Activated gamma-delta T cell (primary cell): ENCODE measurements around the gene H3-3A.
A peak's percentile ranks its signal among the peaks of the same experiment; 100 is the strongest.

Experiments used
- DNase-seq: peaks from one replicate; lab custom pipeline; 2025; lab: John Stamatoyannopoulos, UW

H3-3A gene

GRCh38 chr1:226054519-226055327, 7.8 kb upstream of the H3-3A start:
- DNase-seq = no peak

- no peak for DNase-seq
These were observed 2.8 kb upstream of the H3-3A start for GRCh38 chr1:226059709-226060108.

GRCh38 chr1:226060427-226060826, 2.1 kb upstream of the H3-3A start:
- no peak for DNase-seq

GRCh38 chr1:226061068-226061840, 1.3 kb upstream of the H3-3A start:
- no peak for DNase-seq

- DNase-seq = peak; percentile 35
These were observed 517 bp upstream of the H3-3A start for GRCh38 chr1:226061841-226062557.

- DNase-seq = no peak
These were observed 884 bp downstream of the H3-3A start for GRCh38 chr1:226063224-226063976.

- DNase-seq = no peak
These were observed 1.7 kb downstream of the H3-3A start for GRCh38 chr1:226063977-226064815.

GRCh38 chr1:226064816-226065248, 2.3 kb downstream of the H3-3A start:
- DNase-seq = no peak

- no peak for DNase-seq
These were observed 4.0 kb downstream of the H3-3A start for GRCh38 chr1:226066415-226067078.

GRCh38 chr1:226069811-226070489, 7.4 kb downstream of the H3-3A start:
- DNase-seq = no peak

- no peak for DNase-seq
These were observed 9.8 kb downstream of the H3-3A start for GRCh38 chr1:226072347-226072746.

- DNase-seq = no peak
These were observed 10.9 kb downstream of the H3-3A start for GRCh38 chr1:226073184-226073950.

- no peak for DNase-seq
These were observed 11.5 kb downstream of the H3-3A start for GRCh38 chr1:226074046-226074445.

- DNase-seq = no peak
These were observed 13.9 kb downstream of the H3-3A start for GRCh38 chr1:226076378-226076777.

- DNase-seq = no peak
These were observed 15.9 kb downstream of the H3-3A start for GRCh38 chr1:226078374-226078773.

GRCh38 chr1:226082587-226082917, 20.0 kb downstream of the H3-3A start:
- DNase-seq = no peak

- DNase-seq = no peak
These were observed 20.4 kb downstream of the H3-3A start for GRCh38 chr1:226082959-226083301.

GRCh38 chr1:226083302-226084101, 21.0 kb downstream of the H3-3A start:
- DNase-seq = peak; percentile 87
